Keratinocyte (primary cell): ENCODE results near the gene JAG2. TPM values are rescaled to one million over a fixed set of nuclear protein-coding genes. Genes with fewer than 3 reads are reported as not detected.

Experiments used
- DNase-seq: peaks from one replicate; pipeline ENCODE4 v3.0.0-alpha.2; 2011; ENCODE audit warnings: low read depth, missing footprints, low spot score
- FAIRE-seq: peaks from 2 replicates; lab custom pipeline; 2011; peaks lifted over from hg19 to GRCh38; lab: Jason Lieb, UNC
- H2AFZ ChIP-seq: 2 replicates; pipeline ENCODE4 v1.6.0; 2012; ENCODE audit warnings: low read length, control low read depth, inconsistent platforms; ENCODE audit not compliant: control insufficient read depth
- H3K27ac ChIP-seq: 2 replicates; pipeline ENCODE4 v1.5.1; 2011; ENCODE audit warnings: low read length; ENCODE audit not compliant: control insufficient read depth, insufficient read depth
- H3K27me3 ChIP-seq: 3 replicates; pipeline ENCODE4 v1.6.0; 2011; ENCODE audit warnings: low read length; ENCODE audit not compliant: control insufficient read depth, insufficient read depth; ENCODE audit errors: extremely low read depth
- H3K36me3 ChIP-seq, 2 experiments: 2 replicates in 1 of 2; 3 replicates in 1 of 2; pipeline ENCODE4 v1.5.1; 2011; ENCODE audit warnings: low read length in 2 of 2, mild to moderate bottlenecking in 1 of 2; ENCODE audit not compliant: control insufficient read depth in 2 of 2, insufficient read depth in 2 of 2; ENCODE audit errors: extremely low read depth in 1 of 2
- H3K4me1 ChIP-seq: 3 replicates; pipeline ENCODE4 v1.5.1; 2011; ENCODE audit warnings: low read length; ENCODE audit not compliant: control insufficient read depth, insufficient read depth; ENCODE audit errors: extremely low read depth
- H3K4me2 ChIP-seq: 3 replicates; pipeline ENCODE4 v1.6.0; 2011; ENCODE audit warnings: low read depth, low read length; ENCODE audit not compliant: control insufficient read depth, insufficient read depth; ENCODE audit errors: extremely low read depth
- H3K4me3 ChIP-seq, 3 experiments: fragments of 200-600 bp in 1 of 3; sonication (generic) in 1 of 3; 2 replicates in 2 of 3; 3 replicates in 1 of 3; pipeline ENCODE4 v1.5.1; 2011 to 2016; ENCODE audit warnings: low read length in 3 of 3, mild to moderate bottlenecking in 3 of 3, control low read depth in 2 of 3, inconsistent platforms in 1 of 3, low read depth in 1 of 3, mixed read lengths in 1 of 3, mixed run types in 1 of 3, moderate library complexity in 1 of 3; ENCODE audit not compliant: control insufficient read depth in 2 of 3, insufficient read depth in 2 of 3; ENCODE audit errors: extremely low read depth in 1 of 3
- H3K79me2 ChIP-seq: 2 replicates; pipeline ENCODE4 v1.6.0; 2012; ENCODE audit warnings: low read length; ENCODE audit not compliant: control insufficient read depth, insufficient read depth
- H3K9ac ChIP-seq: 3 replicates; pipeline ENCODE4 v1.6.0; 2011; ENCODE audit warnings: low read length; ENCODE audit not compliant: control insufficient read depth, insufficient read depth; ENCODE audit errors: extremely low read depth
- H3K9me1 ChIP-seq: 3 replicates; pipeline ENCODE4 v1.6.0; 2011; ENCODE audit warnings: low read length; ENCODE audit not compliant: control insufficient read depth, insufficient read depth; ENCODE audit errors: extremely low read depth
- H3K9me3 ChIP-seq: 2 replicates; pipeline ENCODE4 v1.5.1; 2012; ENCODE audit warnings: low read depth, low read length; ENCODE audit not compliant: control insufficient read depth
- H4K20me1 ChIP-seq: 3 replicates; pipeline ENCODE4 v1.6.0; 2011; ENCODE audit warnings: low read length; ENCODE audit not compliant: control insufficient read depth, insufficient read depth; ENCODE audit errors: extremely low read depth
- CTCF ChIP-seq, 3 experiments: IDR thresholded peaks in 1 of 3; conservative IDR thresholded peaks in 1 of 3; optimal IDR thresholded peaks in 1 of 3; 2 replicates in 2 of 3; 3 replicates in 1 of 3; pipeline versions ENCODE3 to v1.5.1; 2011; ENCODE audit warnings: low read length in 3 of 3, mild to moderate bottlenecking in 3 of 3, moderate library complexity in 2 of 3, control low read depth in 1 of 3, inconsistent platforms in 1 of 3; ENCODE audit not compliant: insufficient read depth in 2 of 3; ENCODE audit errors: extremely low read depth in 1 of 3
- EZH2 ChIP-seq: IDR thresholded peaks from one replicate; pipeline ENCODE4 v1.6.1; 2012; ENCODE audit warnings: inconsistent platforms, mild to moderate bottlenecking, low read length, moderate library complexity
- dilution Hi-C: fragments of 300-500 bp; cut with MboI; formaldehyde crosslinking; loops from one replicate; pipeline ENCODE4 v1.7.0; 2020; ENCODE audit warnings: low sequenced_read_pairs; ENCODE audit not compliant: extremely low pct_ligation_motif_present
- polyA plus RNA-seq, 5 experiments: library from polyadenylated mRNA; depleted of rRNA in 3 of 5; stranded (reverse) in 3 of 5; stranded (forward) in 1 of 5; unstranded in 1 of 5; fragments of >200 nt; gene quantifications; 1 replicate in 1 of 5; 2 replicates in 3 of 5; 3 replicates in 1 of 5; pipeline versions ENCODE4 v1.2.1 to v1.2.3, GENCODE V29; 2011 to 2012; ENCODE audit warnings: missing spikeins in 2 of 5, low read depth in 1 of 5, low replicate concordance in 1 of 5

JAG2 gene
- polyA plus RNA-seq, 1 donor (not counting 4 experiments of a cell fraction or from before 2014, with no cell fraction given), result 28.3 TPM

- no peak overlapping the region for H3K9ac ChIP-seq
- DNase-seq, result no peak
- H3K4me3 ChIP-seq, result no peak overlapping the region
- dilution Hi-C loops, result no loop called here
- H3K4me1 ChIP-seq, result no peaks in the 10 kb centered on the region
- H3K9me1 ChIP-seq, result no peaks in the 10 kb centered on the region
- TF ChIP-seq CTCF (optimal IDR thresholded peaks at IDR 0.05 in 1 of 3, IDR thresholded peaks at IDR 0.05 in 1 of 3, conservative IDR thresholded peaks at IDR 0.05 in 1 of 3; ENCODE audit: extremely low read depth in 1 of 3, insufficient read depth in 2 of 3, low read length in 3 of 3) (no peak), EZH2 (no peak)
- no peak overlapping the region for H3K4me2 ChIP-seq
- H3K9me3 ChIP-seq, result peaks cover 4% of the 10 kb centered on the region
- peaks cover 38% of the 10 kb centered on the region for H3K27me3 ChIP-seq
- no peak overlapping the region for H2AFZ ChIP-seq
- no peaks in the 10 kb centered on the region for H3K79me2 ChIP-seq
- H3K27ac ChIP-seq, result no peak overlapping the region
- FAIRE-seq, result no peak
- H3K36me3 ChIP-seq, result no peaks in the 10 kb centered on the region
- no peaks in the 10 kb centered on the region for H4K20me1 ChIP-seq
Observed at GRCh38 chr14:105126981-105127329, 41.6 kb downstream of the JAG2 start.

DNA sequence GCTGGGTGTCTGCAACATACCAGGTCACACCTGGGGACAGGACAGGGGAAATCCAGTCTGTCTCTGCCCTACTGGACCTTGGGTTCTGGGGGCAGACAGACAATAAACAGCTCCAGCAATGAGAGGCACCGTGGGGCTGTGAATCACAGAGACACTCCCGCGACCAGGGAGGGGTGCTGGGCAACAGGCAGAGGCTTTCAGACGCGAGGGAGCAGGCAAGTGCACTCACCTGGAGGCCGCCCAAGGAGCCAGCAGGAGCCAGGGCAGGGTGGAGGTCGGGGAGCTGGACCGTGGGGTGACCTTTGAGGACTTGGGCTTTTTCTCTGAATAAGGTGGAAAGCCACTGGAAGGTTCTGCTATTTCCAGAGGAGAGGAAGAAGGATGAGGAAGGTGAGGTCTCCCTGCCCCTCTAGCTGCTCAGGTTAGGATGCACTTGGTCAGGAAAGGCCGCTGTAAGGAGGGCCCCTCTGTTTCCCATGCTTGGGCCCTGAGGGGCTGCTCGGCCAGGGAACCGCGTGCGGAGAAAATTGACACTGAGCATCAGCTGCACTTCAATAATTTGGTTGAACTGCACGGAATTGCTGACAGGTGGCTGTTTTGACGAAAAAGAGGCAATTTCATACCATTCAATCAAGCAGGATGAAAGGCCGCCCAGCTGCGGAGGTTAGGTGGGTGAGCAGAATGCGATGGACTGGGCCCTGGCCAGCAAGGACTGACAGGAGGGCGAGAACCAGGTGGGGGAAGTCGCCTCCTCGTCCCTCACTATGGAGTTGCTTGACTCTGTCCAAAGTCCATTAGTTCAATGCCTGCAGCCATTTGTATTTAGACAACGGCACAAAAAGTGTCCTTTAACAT lies 42.2 kb downstream of the JAG2 start:
- Histone ChIP-seq H2AFZ (no peak overlapping the region), H3K9ac (no peak overlapping the region), H4K20me1 (no peaks in the 10 kb centered on the region), H3K36me3 (no peaks in the 10 kb centered on the region), H3K4me2 (no peak overlapping the region), H3K4me1 (no peaks in the 10 kb centered on the region), H3K9me1 (no peaks in the 10 kb centered on the region), H3K9me3 (peaks cover 7% of the 10 kb centered on the region), H3K27ac (no peak overlapping the region), H3K27me3 (peaks cover 38% of the 10 kb centered on the region), H3K79me2 (no peaks in the 10 kb centered on the region), H3K4me3 (no peak overlapping the region)
- TF ChIP-seq CTCF (optimal IDR thresholded peaks at IDR 0.05 in 1 of 3, IDR thresholded peaks at IDR 0.05 in 1 of 3, conservative IDR thresholded peaks at IDR 0.05 in 1 of 3; ENCODE audit: extremely low read depth in 1 of 3, insufficient read depth in 2 of 3, low read length in 3 of 3) (no peak), EZH2 (no peak)
- FAIRE-seq, result no peak
- dilution Hi-C loops, result no loop called here
- DNase-seq, result no peak
